HG03354 (cell line): ENCODE data around the gene C6orf47.

ENCODE experiments used
- ATAC-seq: cut with Tn5 transposase; IDR thresholded peaks from one replicate; pipeline ENCODE4 v1.9.1; 2021; ENCODE audit warnings: mild to moderate bottlenecking; ENCODE audit not compliant: unreplicated experiment, poor library complexity, severe bottlenecking

The C6orf47 gene

DNA sequence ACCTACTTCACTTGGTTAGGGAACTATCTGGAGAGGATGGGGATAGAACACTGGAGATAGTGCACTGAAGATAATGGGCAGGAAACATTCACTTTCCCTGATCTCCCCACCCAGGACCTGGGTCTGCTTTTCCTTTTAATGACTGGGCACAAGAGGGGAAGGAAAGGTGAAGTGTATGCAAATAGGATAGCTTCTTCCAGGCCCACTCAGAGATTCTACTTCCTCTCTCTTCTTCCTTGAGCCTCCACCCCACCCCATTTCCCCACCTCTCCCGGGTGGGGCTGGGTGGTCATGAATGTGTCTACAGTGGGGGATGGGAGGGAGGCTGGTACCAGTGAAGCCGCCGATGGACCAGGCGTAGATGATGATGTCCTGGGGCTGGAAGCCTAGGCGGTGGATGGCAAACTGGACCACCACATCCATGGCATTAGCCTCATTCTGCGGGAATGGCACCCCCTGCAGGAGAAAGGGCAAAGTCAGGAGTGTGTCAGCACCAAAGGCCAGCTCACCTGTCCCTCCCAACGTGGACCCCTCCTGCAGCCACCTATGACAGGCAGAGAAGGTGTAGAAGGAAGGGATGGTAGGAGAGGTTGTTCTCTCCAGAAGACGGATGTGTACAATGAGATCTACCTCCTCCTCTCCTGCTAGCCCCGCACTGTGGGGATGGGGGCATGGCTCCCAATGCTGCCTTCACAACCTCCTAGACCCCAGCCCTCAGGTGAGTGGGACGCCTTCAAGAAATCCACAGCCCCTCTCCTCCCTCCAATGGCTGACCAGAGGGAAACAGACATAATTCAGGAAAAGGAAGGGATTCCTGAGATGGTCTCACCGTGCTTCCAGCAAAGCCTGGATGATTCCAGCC is 28.9 kb upstream of the C6orf47 start:
- no peak for ATAC-seq

DNA sequence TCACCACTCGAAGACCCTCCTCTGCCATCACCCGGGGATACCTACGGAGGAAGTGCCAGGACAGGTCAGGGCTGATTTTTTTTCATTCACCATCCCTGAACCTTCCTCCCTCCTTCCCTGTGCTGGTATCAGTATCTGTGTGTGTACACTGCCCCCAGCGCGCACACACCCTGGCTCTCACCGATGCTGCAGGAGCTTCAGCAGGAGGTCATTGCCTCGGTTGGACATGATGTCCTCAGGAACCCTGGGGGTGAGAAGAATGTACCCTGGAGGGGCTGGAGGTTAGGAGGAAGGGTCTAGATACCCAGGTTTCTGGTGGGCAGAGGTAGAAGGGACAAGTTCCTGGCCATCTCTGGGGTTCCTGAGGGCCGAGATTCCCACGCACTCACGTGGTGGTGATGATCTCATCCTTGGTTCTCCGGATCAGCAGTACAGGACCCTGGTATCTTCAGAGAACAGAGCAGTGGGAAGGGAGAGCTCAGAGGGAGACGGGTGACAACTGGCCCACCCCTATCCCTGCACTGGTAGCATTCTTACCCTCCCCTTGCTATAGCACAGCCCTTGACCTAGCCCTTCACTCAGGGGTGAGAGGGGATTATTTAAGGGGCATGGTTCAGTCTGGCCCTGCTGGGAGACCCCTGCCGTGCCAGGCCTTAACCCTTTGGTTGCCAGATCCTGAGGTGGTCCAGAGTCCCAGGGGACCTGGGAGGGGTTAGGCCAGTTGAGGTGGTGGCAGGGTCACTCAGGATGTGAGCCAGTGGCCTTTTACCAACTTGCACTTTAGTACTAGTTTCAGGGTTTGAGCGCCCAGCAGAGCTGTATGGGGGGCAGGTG is 27.5 kb upstream of the C6orf47 start:
- ATAC-seq, result no peak

DNA sequence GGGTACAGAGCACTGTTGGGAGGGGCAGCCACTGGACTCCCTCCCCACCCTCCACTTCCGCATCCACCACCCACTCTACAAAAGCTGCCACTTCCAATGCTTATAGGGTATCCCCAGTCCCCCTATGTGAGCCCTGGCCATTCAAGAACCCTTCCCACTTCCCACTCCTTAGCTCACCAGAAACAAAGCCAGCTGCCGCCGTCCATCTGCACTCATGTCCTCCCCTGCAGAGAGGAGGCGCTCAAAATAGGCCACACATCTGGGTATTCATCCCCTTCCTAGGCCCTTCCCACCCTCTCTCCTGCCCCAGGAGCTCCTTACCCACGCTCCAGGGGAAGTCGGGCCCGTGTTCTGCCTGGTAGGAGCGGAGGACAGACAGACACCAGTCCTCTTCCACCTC is 26.7 kb upstream of the C6orf47 start:
- no peak for ATAC-seq

DNA sequence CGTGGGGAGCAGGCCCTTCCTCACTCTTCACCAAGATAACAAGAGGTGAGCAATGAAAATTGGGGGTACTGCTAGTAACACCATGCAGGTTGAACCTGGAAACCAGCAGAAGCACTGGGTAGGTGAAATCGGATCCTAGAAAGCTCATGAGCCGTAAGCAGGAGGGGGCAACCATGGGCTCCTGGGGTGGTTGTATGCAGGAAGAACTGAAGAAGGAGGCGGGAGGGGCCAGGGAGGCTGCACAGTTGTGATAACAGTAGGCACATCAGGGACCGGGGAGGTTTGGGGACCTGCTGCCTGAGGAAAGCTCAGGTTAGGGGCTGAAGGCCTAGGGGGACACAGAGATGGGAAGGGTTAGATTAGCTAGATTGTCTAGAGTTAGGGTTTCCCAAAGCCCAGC is 25.9 kb upstream of the C6orf47 start:
- ATAC-seq, result no peak

DNA sequence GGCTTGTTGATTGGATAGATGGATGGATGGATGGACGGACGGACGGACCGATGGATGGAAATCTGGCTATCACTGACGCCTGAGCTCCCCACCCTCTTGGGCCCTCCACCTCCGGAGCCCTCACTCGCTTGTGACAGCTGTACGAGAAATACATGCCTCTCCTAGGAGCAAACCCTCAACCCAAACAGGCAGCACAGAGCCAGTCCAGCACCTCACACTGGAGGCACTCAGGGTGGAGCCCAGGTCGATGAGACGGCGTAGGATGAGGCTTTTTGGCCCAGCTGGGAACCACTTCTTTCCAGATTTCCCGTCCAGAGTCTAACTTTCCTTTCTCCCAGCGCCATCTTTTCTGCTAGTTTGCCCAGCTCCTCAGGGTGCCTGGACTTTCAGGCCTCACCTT is 23.0 kb upstream of the C6orf47 start:
- ATAC-seq, result no peak

DNA sequence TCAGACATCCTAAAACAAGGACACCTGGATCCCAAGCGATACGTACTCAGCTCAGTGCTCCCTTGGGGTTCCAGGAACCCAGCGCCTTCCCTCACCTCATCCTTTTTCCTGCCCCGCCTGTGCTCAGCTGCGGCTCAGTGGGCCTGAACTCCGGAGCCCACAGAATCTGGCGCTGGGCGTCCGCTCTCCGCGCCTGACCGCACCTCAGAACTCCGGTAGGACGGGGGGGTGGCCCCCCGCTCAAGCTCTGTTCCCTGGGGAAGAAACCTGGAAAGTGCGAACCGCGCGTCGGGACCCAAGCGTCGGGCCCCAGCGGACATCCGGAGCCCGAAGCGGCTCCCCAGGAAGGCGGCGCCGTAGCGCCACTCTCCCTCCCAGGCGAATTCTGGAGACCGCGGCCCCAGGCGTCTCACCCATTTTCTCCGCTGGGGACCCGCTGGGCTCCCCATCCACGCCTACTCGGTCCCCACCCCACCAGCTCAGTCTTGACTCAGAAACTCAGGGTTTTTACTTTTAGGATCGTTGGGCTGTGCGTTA is 20.6 kb upstream of the C6orf47 start:
- ATAC-seq, result peak; percentile 39

DNA sequence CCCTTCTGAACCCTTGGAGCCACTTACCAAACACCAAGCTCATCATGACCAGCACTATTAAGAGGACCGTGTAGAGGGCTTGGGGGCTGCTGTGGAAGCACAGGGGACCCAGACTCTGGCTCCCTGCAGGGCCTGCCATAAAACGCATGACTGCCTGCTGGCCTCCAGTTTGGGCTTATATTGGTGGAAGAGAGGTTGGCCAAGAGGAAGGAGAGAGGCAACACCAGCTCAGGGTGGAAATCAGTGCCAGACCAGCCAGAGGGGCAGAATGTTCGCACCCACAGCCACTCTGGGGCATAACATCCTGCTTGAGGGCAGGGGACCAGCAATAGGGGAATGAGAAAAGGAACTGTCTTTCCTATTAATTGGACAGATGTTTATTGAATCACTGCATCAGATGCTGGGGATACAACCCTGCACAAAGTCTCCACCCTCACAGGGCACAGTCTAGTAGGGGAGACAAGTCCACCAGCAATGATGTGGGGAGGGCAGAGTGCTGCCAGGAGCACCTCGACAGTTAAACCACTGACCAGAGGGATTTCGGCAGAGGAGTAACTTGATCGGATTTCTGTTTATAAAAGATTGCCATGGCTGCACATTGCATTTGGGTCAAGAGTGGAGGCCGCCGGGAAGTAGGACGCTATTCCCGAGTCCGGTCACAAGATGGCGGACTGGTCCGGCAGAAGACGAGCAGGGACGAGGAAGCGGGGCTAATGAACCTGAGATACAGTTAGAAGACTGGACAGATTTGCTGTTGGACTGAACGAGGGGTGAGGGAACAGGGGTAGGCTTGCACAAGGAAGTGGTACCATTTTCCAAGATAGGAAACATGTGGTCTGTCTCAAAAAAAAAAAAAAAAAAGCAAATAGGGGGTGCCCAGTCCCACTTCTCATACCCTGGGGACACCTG is 19.9 kb upstream of the C6orf47 start, which contains the start of gene LY6G5C:
TSS of gene LY6G5C (minus strand) at position 842 of the 909 bp plus-strand sequence. CDS start at position 148, 694 bp downstream.
- peak; percentile 48 for ATAC-seq

DNA sequence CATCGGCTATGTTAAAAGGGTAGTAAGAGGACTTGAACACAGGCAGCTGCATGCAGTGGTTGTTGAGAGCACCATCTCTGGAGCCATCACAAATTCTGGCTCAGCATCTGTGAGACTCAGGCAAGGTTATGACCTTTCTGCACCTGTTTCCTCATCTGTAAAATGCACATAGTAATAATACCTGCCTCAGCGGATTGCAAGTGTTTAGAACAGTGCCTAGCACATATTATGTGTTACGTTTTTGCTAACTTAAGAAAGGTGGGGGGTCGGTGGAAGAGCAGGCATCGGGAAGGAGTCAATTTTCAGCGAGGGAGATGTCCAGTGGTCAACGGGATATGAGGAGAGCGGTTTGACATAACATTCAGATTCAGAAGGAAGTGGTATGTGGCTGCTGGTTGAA is 17.4 kb upstream of the C6orf47 start:
- no peak for ATAC-seq

DNA sequence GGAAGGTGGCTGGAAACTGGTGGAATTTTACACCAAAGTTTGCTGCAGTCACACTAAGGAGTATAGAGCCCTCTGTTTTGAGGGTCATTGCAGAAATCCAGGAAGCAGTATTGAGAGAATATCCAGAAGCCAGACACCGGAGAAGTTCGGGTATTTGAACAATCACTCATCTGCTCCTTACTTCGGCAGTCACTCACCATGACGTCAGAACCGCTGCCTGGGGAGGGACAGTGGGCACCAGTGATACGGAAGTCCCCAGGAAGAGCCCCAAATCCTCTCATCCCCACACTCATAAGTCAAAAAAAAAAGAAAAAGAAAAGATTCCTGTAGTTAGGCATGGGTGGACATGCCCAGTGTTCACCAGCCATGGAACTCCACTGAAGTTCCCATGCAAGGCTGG is 16.3 kb upstream of the C6orf47 start:
- no peak for ATAC-seq

DNA sequence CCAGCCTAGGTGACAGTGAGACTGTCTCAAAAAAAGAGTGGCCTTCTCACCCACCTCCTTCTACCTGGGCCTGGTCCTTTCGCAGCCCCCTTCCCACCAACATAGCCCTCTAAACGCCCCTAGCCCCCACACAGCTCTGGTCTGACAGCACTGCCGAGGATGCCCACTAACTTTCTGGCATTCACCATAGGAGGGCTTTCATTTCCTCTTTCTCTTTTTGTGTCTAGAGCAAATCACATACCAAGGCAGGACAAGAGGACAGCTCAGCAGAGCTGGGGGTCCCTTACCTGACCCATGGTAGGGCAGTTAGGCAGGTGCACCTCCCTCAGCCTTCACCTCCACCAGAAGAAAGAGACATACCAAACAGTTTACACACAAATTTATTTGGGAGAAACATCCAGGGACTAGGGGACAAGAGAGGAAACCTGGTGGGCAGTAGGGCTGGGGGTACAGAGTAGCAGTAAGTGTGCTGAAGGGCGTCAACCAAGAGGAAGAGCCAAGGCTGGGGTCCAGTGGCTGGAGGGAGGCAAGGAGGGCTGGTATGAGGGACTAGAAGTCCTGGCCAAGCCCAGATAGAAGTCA is 15.8 kb upstream of the C6orf47 start:
- ATAC-seq, result no peak

DNA sequence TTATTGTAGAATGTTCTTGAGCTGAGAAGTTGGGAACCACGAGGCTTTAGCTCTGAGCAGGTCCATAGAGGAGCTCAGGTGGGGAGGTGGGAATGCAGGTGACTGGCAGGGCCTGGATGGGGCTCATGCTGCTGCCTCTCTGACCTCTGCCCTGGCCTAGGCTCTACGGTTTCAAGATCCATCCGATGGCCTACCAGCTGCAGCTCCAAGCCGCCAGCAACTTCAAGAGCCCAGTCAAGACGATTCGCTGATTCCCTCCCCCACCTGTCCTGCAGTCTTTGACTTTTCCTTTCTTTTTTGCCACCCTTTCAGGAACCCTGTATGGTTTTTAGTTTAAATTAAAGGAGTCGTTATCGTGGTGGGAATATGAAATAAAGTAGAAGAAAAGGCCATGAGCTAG is 9.1 kb upstream of the C6orf47 start, which contains the start of gene LY6G5B:
TSS of gene LY6G5B (plus strand) at position 301 of the 400 bp plus-strand sequence. CDS start 975 bp downstream, outside the sequence.
- ATAC-seq, result no peak

DNA sequence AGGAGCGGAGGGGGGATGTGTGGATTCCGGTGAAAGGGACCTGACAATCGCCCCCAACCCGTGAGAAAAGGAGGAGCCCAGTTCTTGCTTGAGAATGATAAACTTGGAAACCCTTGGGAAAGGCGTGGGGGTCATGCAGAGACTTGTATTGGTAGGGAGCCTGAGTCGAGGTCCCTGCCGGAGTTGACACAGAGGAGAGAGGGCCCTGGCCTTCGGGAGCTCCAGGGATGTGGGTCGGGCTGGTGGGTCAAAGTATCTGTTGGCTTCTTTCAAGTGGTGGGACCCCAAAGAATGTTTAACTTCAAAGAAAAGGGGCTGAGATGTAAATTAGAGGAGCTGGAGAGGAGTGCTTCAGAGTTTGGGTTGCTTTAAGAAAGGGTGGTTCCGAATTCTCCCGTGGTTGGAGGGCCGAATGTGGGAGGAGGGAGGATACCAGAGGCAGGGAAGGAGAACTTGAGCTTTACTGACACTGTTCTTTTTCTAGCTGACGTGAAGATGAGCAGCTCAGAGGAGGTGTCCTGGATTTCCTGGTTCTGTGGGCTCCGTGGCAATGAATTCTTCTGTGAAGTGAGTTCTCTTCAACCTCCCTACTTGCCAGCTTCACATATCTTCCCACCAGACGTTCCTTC is 5.9 kb upstream of the C6orf47 start:
- ATAC-seq, result no peak

DNA sequence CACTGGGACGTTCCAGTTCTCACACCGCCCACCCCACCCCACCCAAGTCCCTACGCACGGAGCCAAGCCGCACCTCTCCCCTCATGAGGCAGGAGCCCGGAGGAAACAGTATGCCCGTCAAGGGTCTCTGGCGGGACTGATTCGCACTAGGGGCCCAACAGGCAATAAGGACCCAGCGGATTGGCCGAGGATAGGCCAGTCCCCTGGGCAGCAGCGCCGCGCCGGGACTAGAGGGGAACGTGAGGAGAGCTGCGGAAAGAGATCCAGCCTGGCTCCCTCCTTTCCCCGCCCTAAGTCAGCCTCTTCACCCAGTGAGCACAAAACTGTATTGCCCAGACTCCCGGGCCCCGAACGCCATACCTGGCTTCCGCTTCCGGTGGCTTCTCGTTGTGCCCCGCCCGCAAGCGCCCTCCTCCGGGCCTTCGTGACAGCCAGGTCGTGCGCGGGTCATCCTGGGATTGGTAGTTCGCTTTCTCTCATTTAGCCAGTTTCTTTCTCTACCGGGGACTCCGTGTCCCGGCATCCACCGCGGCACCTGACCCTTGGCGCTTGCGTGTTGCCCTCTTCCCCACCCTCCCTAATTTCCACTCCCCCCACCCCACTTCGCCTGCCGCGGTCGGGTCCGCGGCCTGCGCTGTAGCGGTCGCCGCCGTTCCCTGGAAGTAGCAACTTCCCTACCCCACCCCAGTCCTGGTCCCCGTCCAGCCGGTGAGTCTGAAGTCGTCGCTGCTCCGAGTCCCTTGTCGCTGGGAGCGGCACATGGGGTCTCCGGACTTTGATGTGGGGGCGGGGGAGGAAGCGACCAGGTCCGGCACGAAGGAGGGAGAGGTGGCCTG is 5.1 kb upstream of the C6orf47 start, which contains the start of gene CSNK2B:
TSS of gene CSNK2B (plus strand) at position 580 of the 836 bp plus-strand sequence. CDS start 752 bp downstream, outside the sequence.
- peak; percentile 82 for ATAC-seq

DNA sequence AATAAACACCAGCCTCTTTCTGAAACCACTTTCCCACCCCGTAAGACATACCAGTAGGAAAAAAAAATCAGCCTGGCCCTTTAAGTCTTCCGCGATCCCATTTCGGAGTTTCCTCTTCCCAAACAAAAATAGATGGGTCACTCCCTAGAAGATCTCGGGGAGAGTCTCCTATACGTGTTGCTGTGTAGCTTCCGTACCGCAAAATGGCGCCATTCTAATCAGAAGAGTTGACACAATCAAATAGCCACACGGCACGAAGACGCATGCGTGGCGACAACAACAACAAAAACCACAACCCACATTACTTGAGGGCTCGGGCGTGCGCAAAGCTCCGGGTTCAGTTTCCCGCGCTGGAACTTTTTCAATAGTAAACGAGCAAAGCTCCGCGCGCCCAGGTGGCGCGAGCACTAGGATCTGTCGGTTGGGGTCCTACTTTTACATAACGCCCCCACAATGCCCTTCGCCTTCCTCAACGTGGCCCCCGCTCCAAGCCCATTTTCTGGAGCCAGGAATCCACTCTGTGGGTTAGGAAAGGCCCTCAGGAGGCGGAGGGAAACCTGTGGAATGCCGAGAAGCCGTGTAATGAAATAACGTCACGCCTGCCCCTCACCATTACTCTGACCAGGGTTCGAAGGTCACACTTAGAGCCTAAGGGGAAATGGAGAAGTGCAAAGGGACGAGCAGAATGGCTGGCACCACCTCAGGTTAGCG is 4.4 kb upstream of the C6orf47 start, which contains the start of gene GPANK1:
TSS of gene GPANK1 (minus strand) at position 208 of the 711 bp plus-strand sequence. CDS start 519 bp downstream, outside the sequence.
- no peak for ATAC-seq

DNA sequence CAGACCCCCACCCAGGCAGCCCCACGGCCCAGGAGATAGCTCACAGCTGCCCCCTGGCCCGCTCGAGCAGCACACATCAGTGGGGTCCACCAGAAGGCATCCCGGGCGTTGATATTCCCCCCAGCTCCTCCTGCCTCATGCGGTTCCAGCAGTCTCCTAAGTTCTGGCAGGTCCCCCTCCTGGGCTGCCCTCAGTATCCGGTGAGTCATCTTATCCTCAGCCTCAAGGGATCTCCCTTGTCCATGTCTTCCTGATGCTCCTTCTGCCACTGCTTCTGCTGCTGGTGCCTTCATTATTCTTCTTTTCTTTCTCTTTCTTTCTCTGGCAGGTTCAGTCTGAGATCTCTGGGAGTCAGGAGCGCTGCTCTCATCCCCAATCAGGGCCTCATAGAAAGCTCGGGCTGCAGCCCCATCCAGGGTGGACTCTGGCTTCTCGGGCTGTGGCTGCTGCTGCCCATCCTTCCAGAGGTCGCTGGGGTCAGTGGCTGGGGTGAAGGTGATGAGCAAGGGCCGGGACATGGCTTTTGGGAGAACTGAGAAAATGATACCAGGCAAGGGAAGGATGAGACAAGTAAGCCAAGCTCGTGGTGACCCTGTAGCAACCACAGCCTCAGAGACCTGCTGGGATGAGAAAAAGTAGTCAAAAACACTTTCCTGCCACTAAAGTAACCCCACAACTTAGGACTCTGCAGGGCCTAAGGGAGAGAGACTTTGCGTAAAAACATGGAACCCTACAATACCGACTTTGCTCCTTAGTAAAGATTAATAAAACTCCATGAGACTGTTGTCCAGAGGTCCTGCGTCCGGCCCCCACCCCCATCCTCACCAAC is 3.6 kb upstream of the C6orf47 start:
- ATAC-seq, result no peak
